ENCODE results near the gene ADGRA3.

The ADGRA3 gene

GRCh38 chr4:22504922-22505321 lies 10.9 kb downstream of the ADGRA3 start:
- no peak for DNase-seq

- DNase-seq, result no peak
Observed at GRCh38 chr4:22504447-22504846, 11.4 kb downstream of the ADGRA3 start.

- DNase-seq, result no peak
Observed at GRCh38 chr4:22502895-22503814, 12.7 kb downstream of the ADGRA3 start.

- DNase-seq, result no peak
Observed at GRCh38 chr4:22501715-22502095, 14.2 kb downstream of the ADGRA3 start.

- no peak for DNase-seq
Observed at GRCh38 chr4:22500831-22501714, 14.8 kb downstream of the ADGRA3 start.

- DNase-seq, result no peak
Observed at GRCh38 chr4:22500128-22500611, 15.7 kb downstream of the ADGRA3 start.

- DNase-seq, result no peak
Observed at GRCh38 chr4:22498866-22499265, 17.0 kb downstream of the ADGRA3 start.

- DNase-seq, result no peak
Observed at GRCh38 chr4:22496165-22496813, 19.6 kb downstream of the ADGRA3 start.

- DNase-seq, result no peak
Observed at GRCh38 chr4:22493523-22493922, 22.3 kb downstream of the ADGRA3 start.

GRCh38 chr4:22492987-22493386 lies 22.9 kb downstream of the ADGRA3 start:
- no peak for DNase-seq

- DNase-seq, result no peak
Observed at GRCh38 chr4:22491939-22492338, 23.9 kb downstream of the ADGRA3 start.

- DNase-seq, result no peak
Observed at GRCh38 chr4:22490718-22491315, 25.0 kb downstream of the ADGRA3 start.

GRCh38 chr4:22488106-22488505 lies 27.8 kb downstream of the ADGRA3 start:
- DNase-seq, result no peak

GRCh38 chr4:22487328-22487727 lies 28.5 kb downstream of the ADGRA3 start:
- DNase-seq, result no peak

- DNase-seq, result no peak
Observed at GRCh38 chr4:22486276-22486675, 29.6 kb downstream of the ADGRA3 start.

- no peak for DNase-seq
Observed at GRCh38 chr4:22485737-22486136, 30.1 kb downstream of the ADGRA3 start.

GRCh38 chr4:22483551-22483981 lies 32.3 kb downstream of the ADGRA3 start:
- no peak for DNase-seq

GRCh38 chr4:22482250-22483127 lies 33.4 kb downstream of the ADGRA3 start:
- DNase-seq, result no peak

- DNase-seq, result no peak
Observed at GRCh38 chr4:22480675-22481327, 35.1 kb downstream of the ADGRA3 start.

GRCh38 chr4:22478426-22478825 lies 37.4 kb downstream of the ADGRA3 start:
- DNase-seq, result no peak

GRCh38 chr4:22477813-22478182 lies 38.1 kb downstream of the ADGRA3 start:
- no peak for DNase-seq
